ENCODE data around the gene CENPI. TPM values are rescaled to one million over a fixed set of nuclear protein-coding genes. Genes with fewer than 3 reads are reported as not detected.

CENPI gene
- total RNA-seq, 6 experiments from 2014 or later = 6.7 to 15.7 (median 14.3) TPM

GRCh38 chrX:101081231-101081630 is 16.8 kb upstream of the CENPI start:
- TF ChIP-seq CTCF (IDR thresholded peaks at IDR 0.05) = no peak
- H3K9me3 Mint-ChIP-seq = no peaks in the 10 kb centered on the region
- no peak overlapping the region for H3K27ac Mint-ChIP-seq
- H3K4me1 Mint-ChIP-seq (ENCODE audit: low read depth) = peaks cover 23% of the 10 kb centered on the region
- H3K27me3 Mint-ChIP-seq (ENCODE audit: insufficient read depth) = no peaks in the 10 kb centered on the region; the same call in 1 of the 2 replicates
- DNase-seq = no peak
- no peak overlapping the region for H3K4me3 Mint-ChIP-seq
- H3K36me3 Mint-ChIP-seq (ENCODE audit: low read depth) = no peaks in the 10 kb centered on the region

GRCh38 chrX:101091817-101092216 is 6.2 kb upstream of the CENPI start:
- H3K27ac Mint-ChIP-seq = no peak overlapping the region
- TF ChIP-seq CTCF (IDR thresholded peaks at IDR 0.05) = no peak
- no peaks in the 10 kb centered on the region for H3K9me3 Mint-ChIP-seq
- no peak for DNase-seq
- no peaks in the 10 kb centered on the region for H3K36me3 Mint-ChIP-seq (ENCODE audit: low read depth)
- H3K27me3 Mint-ChIP-seq (ENCODE audit: insufficient read depth) = peaks cover 2% of the 10 kb centered on the region; the same call in 1 of the 2 replicates
- H3K4me3 Mint-ChIP-seq = no peak overlapping the region
- peaks cover 7% of the 10 kb centered on the region for H3K4me1 Mint-ChIP-seq (ENCODE audit: low read depth)

GRCh38 chrX:101108284-101108683 is 10.3 kb downstream of the CENPI start:
- Mint-ChIP-seq H3K9me3 (no peaks in the 10 kb centered on the region), H3K27me3 (ENCODE audit: insufficient read depth) (no peaks in the 10 kb centered on the region), H3K4me1 (ENCODE audit: low read depth) (peaks cover 11% of the 10 kb centered on the region; the same call in 1 of the 2 replicates), H3K27ac (peak overlapping the region; percentile 79), H3K36me3 (ENCODE audit: low read depth) (peaks cover 5% of the 10 kb centered on the region; the same call in 1 of the 2 replicates), H3K4me3 (no peak overlapping the region)
- TF ChIP-seq CTCF (IDR thresholded peaks at IDR 0.05) = no peak
- DNase-seq = peak; percentile 62

GRCh38 chrX:101117701-101118100 is 19.7 kb downstream of the CENPI start:
- no peak overlapping the region for H3K27ac Mint-ChIP-seq
- no peaks in the 10 kb centered on the region for H3K4me1 Mint-ChIP-seq (ENCODE audit: low read depth)
- H3K36me3 Mint-ChIP-seq (ENCODE audit: low read depth) = peaks cover 5% of the 10 kb centered on the region; the same call in 1 of the 2 replicates
- no peak for DNase-seq
- H3K27me3 Mint-ChIP-seq (ENCODE audit: insufficient read depth) = no peaks in the 10 kb centered on the region
- no peak overlapping the region for H3K4me3 Mint-ChIP-seq
- H3K9me3 Mint-ChIP-seq = no peaks in the 10 kb centered on the region
- no peak for TF ChIP-seq CTCF (IDR thresholded peaks at IDR 0.05)

- peaks cover 4% of the 10 kb centered on the region for H3K27me3 Mint-ChIP-seq (ENCODE audit: insufficient read depth)
- H3K4me1 Mint-ChIP-seq (ENCODE audit: low read depth) = peaks cover 16% of the 10 kb centered on the region
- peaks cover 23% of the 10 kb centered on the region for H3K36me3 Mint-ChIP-seq (ENCODE audit: low read depth)
- no peak overlapping the region; the same call in 1 of the 2 replicates for H3K4me3 Mint-ChIP-seq
- DNase-seq = no peak
- H3K27ac Mint-ChIP-seq = peak overlapping the region; percentile 59
- TF ChIP-seq CTCF (IDR thresholded peaks at IDR 0.05) = no peak
- H3K9me3 Mint-ChIP-seq = no peaks in the 10 kb centered on the region
Measured at GRCh38 chrX:101136235-101136634, 38.2 kb downstream of the CENPI start.

Other genes with a start within 250 kb of the CENPI start
- gene NOX1, start 223.8 kb upstream of the CENPI start, total RNA-seq (2021; fragmentation: NEBNext Ultra II Directional; extraction: Animal tissue kit (Norgen Biotek cat#: 25700)) = not detected
- gene XKRX, start 169.3 kb upstream of the CENPI start, total RNA-seq (2021; fragmentation: NEBNext Ultra II Directional; extraction: Animal tissue kit (Norgen Biotek cat#: 25700)) = not detected
- not detected for gene ARL13A, start 128.5 kb upstream of the CENPI start, total RNA-seq (2021; fragmentation: NEBNext Ultra II Directional; extraction: Animal tissue kit (Norgen Biotek cat#: 25700))
- gene TRMT2B, start 46.1 kb upstream of the CENPI start, total RNA-seq (2021; fragmentation: NEBNext Ultra II Directional; extraction: Animal tissue kit (Norgen Biotek cat#: 25700)) = 10 to 100 TPM; 14.5 to 16.2 (median 15.7) TPM
- gene TMEM35A, start 19.3 kb upstream of the CENPI start, total RNA-seq (2021; fragmentation: NEBNext Ultra II Directional; extraction: Animal tissue kit (Norgen Biotek cat#: 25700)) = 1 to 10 TPM; 2.3 to 4.5 (median 3.8) TPM
- gene DRP2, start 121.6 kb downstream of the CENPI start, total RNA-seq (2021; fragmentation: NEBNext Ultra II Directional; extraction: Animal tissue kit (Norgen Biotek cat#: 25700)) = under 1 TPM; 0.30 to 0.55 (median 0.37) TPM
- under 1 TPM; 0.15 to 0.59 (median 0.36) TPM for gene TAF7L, start 193.1 kb downstream of the CENPI start, total RNA-seq (2021; fragmentation: NEBNext Ultra II Directional; extraction: Animal tissue kit (Norgen Biotek cat#: 25700))

Measured in HFFc6 (cell line).